H1 (cell line): ENCODE data around the gene CACNA1D. TPM values are rescaled to one million over a fixed set of nuclear protein-coding genes. Genes with fewer than 3 reads are reported as not detected.

ENCODE experiments used
- polyA plus RNA-seq, 7 experiments: library from polyadenylated mRNA; depleted of rRNA in 3 of 7; stranded (reverse) in 5 of 7; unstranded in 2 of 7; fragments of >200 nt in 5 of 7; fragments of 200-250 nt in 2 of 7; gene quantifications; 1 replicate in 5 of 7; 2 replicates in 1 of 7; 4 replicates in 1 of 7; pipeline versions ENCODE4 v1.2.1 to v1.2.3, GENCODE V29; 2011 to 2013; ENCODE audit warnings: missing spikeins in 2 of 7, mixed read lengths in 2 of 7
- small RNA-seq: library from polyadenylated mRNA; stranded (forward); fragments of <200 nt; extraction: miRNeasy Mini kit (QIAGEN cat#:217004); gene quantifications from one replicate; pipeline ENCODE3, GENCODE V24; 2013; ENCODE audit not compliant: insufficient read depth
- total RNA-seq: library from RNA; stranded (reverse); fragmentation: NEBNext Ultra II Directional; extraction: Animal tissue kit (Norgen Biotek cat#: 25700); gene quantifications from 2 replicates; pipeline ENCODE4 v1.2.1, GENCODE V29; 2021

The CACNA1D gene
- total and polyA plus RNA-seq, 2 of the 8 experiments (the other 6 are each of a cell fraction or from before 2014, with no cell fraction given) = 2.0 to 2.9 TPM

Small RNA genes within 50 kb of the gene (small RNA-seq; reads per million reads assigned to genes)
- gene AC012467.1 = not detected
- 28.6 reads per million, percentile 94 among the genes with 10 or more reads in this experiment for gene RF00154

Other genes with a start within 250 kb of the CACNA1D start
- gene TKT, start 238.6 kb upstream of the CACNA1D start, total RNA-seq = 975 and 986 TPM in 2 replicates
- 418 and 649 TPM in 2 replicates for gene TKT, start 238.6 kb upstream of the CACNA1D start, polyA plus RNA-seq (2011; rRNA removed)
- 15.1 and 15.9 TPM in 2 replicates for gene DCP1A, start 147.1 kb upstream of the CACNA1D start, total RNA-seq
- 12.9 and 13.2 TPM in 2 replicates for gene DCP1A, start 147.1 kb upstream of the CACNA1D start, polyA plus RNA-seq (2011; rRNA removed)